GDM1 (cell line): Measurements from ENCODE around the gene PDZD2.
"Not testable (repeated sequence)": the region's sequence is repeated elsewhere in the genome, so short reads cannot be mapped to it uniquely, and the experiment has no call there.

Source experiments
- DNase-seq: peaks from one replicate; lab custom pipeline; 2025; lab: John Stamatoyannopoulos, UW

The PDZD2 gene

GRCh38 chr5:32107291-32107690 lies 468.4 kb downstream of the PDZD2 start:
- no peak for DNase-seq

DNA sequence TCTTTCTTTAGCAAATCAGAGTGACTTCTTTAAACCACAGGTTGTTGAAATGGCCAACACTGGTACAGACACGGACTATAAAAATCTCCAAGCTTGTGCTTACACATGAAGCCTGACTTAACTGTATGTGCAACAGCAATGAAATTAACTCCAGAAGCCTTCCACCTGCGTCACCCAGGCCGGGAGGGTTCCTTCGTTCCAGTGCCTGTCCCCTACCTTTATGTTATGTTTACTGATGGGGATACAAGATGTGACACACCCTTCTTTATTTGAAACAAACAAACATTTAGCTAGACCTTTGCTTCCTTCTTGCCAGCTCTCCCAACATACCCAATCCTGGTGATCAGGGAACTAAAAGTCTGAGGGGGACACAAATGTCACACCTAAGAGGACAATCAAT lies 469.2 kb downstream of the PDZD2 start:
- DNase-seq = no peak

DNA sequence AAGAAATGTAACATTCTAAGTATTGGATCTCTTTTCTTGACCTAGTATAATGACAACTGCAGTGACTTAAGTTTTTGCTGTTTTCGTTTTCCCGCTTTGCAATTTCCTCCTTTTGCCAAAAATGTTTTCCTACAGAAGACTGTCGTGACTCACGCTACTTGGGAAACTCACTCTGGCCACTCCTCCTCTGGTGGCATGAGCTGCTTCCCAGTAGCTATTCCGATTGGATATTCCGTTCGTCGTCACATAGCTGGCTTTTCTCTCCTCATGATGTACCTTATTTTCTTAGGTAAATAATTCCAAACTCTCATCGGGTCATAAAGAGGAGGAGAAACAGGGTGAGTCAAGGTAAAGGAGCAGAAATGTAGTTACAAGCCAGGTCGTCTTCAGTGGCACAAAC lies 470.3 kb downstream of the PDZD2 start:
- no peak for DNase-seq

GRCh38 chr5:32110111-32110696 lies 471.3 kb downstream of the PDZD2 start:
- no peak for DNase-seq

DNA sequence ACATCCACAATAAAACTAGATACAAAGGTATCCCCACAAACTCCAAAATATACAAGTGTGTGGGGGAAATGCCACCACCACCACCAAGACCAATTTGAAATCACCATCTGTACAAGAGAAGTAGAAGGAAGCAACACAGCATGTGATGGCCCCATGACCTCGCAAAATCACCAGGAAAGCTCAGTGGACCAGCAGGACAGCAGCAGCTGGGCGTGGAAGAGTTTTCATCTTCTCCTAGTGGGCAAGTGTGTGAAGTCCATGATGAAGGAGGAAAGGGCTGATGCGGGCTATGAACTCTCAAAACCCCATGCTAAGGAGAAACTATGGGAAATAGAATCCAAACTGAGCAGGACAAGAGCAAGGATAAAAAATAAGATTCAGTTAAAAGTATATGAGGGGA lies 477.1 kb downstream of the PDZD2 start:
- no peak for DNase-seq

DNA sequence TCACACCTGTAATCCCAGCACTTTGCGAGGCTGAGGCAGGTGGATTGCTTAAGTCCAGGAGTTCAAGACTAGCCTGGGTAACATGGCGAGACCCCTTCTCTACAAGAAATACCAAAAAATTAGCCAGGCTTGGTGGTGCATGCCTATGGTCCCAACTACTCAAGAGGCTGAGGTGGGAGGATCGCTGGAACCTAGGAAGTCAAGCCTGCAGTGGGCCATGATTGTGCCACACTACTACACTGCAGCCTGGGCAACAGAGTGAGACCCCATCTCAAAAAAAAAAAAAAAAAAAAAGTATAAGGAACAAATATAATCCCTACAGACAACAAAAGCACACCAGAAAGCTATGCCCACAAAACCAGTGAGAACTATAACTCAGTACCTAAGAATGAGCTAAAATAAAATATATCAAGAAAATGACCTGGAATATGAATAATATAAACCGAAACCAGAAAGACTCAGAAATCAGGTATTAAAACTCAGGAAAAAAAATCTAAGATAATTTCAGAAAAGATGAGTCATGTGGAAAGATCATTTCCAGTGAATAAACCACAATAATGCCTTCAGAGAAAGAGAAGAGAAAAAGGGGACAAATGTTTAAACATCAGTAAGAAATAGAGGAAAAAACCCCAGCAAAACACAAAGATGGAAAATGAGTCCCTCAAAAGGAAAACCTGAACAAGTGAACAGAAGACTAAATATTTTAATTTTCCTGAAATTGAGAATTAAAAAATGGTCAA lies 477.8 kb downstream of the PDZD2 start:
- no peak for DNase-seq

- not testable (repeated sequence) for DNase-seq
These were observed 480.0 kb downstream of the PDZD2 start for GRCh38 chr5:32118922-32119321.

- DNase-seq = no peak
These were observed 484.3 kb downstream of the PDZD2 start for GRCh38 chr5:32123058-32123805.

DNA sequence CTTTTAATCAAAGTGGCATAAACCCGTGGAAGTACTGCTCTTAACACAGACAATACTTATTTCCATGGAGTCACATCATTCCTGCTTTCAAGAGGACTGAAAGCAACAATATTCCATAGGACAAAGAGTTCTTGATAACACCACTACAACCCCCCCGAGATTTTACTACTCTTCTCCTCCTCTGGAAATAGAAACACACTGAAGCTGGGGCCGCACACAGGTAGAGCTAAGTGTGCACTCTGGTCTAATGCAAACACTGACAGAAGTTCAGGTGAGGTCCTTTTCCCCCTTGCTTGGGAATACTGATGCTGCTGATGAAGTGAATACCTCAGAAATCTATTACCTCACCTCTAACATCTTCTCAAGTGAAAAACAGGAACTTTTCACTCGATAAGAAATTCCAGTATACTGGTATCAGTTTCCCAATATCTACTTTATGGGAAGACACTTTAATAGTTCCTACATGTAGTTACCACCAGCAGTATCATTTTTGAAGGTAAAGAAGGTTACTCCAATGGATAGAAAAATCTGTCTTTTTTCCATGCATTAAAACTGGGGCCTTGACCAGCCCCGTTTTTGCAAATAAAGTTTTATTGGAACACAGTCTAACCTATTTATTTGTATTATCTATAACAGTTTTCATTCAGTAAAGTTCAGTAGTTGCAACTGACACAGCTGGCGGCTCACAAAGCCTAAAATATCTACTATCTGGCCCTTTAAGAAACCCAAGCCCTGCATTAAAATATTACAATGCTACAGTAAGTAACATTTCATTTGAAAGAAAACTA lies 485.2 kb downstream of the PDZD2 start:
- DNase-seq = no peak

GRCh38 chr5:32126691-32127090 lies 487.8 kb downstream of the PDZD2 start:
- DNase-seq = no peak

GRCh38 chr5:32127711-32128110 lies 488.8 kb downstream of the PDZD2 start:
- DNase-seq = no peak

- no peak for DNase-seq
These were observed 490.2 kb downstream of the PDZD2 start for GRCh38 chr5:32129074-32129598.

DNA sequence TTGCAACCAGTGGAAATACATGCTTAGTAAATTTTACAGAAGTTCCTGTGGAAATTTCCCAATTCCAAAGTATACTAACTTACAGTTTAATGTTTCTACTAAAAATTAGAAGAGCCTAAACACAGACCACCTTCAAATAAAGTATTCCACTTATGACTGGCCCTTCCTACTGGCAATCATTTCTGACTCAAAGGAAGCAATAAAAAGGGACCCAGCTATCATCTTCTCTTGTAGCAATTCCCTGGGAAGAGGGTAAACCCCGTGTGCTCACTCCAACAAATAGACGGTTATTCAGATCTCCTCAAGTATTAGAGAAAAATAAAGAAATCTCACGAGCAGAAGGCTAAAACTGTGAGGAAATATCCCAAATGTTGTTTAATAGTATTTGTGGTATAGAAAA lies 491.9 kb downstream of the PDZD2 start:
- DNase-seq = no peak

- no peak for DNase-seq
These were observed 492.7 kb downstream of the PDZD2 start for GRCh38 chr5:32131604-32132003.

DNA sequence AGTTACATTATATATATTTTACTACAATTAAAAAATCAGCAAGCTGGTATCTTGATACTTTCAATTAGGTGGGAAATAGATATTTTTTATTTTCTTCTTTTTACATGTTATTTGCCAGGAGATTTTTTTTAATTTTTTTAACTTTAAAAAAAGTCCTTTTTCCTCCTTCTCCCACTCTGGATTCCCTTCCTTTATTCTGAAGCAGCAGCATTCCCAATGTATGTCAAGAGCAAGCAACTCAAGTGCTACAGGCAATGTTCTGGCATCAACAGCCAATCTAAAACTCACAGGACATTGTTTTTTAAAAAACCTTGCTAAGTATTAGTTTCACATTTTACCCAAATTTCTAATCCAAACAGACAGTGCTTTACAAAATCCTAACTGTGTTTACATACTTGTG lies 493.8 kb downstream of the PDZD2 start:
- no peak for DNase-seq

GRCh38 chr5:32135086-32135485 lies 496.2 kb downstream of the PDZD2 start:
- no peak for DNase-seq

DNA sequence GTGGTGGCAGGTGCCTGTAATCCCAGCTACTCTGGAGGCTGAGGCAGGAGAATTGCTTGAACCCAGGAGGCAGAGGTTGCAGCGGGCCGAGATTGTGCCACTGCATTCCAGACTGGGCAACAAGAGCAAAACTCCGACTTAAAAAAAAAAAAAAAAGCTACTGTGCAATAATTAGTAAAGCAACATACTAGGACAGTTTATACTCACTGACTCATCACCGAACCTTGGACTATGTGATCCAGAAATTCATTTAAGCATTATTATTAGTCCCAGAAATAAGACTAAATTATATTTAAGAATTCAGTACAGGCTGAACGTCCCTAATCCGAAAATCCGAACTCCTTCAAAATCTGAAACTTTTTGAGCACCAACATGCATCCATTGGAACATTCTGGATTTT lies 497.4 kb downstream of the PDZD2 start:
- no peak for DNase-seq

DNA sequence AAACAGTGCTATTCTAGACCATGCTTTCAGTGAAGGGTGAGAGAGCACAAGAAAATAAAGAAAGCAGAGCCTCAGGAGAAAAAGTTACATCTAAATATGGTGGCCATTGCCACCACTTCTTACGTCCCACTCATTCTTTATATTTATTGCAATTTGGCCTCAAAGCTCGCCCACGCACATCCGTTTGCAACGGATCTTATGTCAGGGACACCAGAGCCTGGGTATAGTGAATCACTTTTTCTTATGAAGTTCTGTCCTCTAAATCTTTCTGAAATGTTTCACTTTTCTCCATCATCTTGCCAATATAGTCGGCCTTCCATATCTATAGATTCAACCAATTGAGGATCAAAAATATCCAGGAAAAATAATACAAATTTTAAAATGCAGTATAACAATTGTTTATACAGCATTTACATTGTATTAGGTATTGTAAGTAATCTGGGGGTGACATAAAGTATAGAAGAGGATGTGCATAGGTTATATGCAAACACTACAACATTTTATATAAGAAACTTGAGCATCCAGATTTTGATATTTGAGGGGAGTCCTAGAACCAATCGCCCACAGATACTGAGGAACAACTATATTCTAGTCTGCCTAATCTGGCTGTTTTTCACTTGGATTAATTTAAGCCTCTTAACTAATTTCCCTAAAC lies 500.0 kb downstream of the PDZD2 start:
- no peak for DNase-seq

DNA sequence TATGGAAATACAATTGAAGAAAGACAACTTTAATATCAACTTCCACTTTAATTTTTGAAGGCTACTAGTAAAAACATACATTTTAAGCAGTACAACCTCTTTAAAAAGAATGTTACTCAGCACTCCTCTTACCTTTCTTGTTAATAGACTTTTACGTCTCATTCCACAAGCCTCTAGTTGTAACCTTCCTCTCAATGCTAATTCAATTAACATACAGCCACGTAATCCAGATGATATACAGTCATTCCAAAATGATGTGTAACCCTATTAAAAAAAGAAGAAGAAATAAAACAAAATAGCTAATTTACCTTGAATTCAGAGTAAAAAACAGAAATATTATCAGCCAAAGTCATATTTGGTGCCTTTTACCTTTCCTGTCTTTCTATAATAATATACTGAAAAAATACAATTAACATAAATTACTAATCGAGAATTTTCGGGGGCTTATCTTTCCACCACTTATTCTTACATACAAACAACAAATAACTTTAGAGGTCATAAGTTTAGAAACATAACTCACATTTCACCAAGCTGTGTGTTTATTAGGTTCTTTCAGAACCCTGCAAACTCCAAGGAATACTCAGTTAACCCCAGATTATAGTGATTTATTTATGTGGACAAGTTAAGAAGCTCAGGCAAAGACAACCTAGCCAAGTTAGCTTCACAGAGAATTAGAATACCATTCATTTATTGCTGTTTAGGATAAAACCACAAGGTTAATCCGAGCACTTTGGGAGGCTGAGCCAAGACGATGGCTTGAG lies 504.9 kb downstream of the PDZD2 start:
- DNase-seq = no peak

DNA sequence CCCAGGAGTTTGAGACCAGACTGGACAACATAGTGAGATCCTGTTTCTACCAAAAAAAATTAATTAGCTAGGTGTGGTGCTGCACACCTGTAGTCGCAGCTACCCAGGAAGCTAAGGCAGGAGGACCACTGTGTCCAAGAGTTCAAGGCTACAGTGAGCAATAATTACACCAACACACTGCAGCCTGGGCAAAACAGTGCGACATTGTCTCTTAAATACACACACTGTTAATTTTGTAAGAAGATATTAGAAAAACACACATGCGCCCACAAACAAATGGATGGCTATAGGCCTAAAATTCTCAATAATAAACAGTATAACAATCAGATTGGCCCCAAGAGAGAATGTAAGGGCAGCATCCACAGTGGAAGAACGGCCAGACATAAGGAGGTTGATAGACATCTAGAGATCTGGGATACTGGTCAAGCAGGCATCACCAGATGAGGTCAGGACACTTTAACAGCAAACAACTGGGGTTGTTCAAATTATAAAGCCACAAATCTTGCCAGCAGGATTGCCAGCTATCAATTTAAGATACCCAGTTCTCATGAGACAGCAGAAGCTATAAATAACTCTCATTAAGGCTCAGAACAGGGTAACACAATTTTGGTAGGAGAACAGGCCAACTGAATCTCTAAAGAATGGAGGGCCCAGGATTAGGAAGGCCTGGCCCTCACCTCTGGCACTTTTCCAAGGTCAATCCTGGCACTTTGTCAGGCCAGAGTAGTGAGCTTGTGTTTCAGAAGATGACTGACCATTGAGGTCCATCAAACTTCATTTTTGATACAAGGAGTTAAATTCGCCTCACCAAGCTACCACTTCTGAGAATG lies 505.7 kb downstream of the PDZD2 start:
- no peak for DNase-seq
